Tibial artery (tissue), 4 donors: ENCODE measurements around the gene DRAP1.

Experiments used
- DNase-seq, 2 donors: peaks; one replicate each; pipeline ENCODE4 v3.0.0-alpha.2; 2019
- H3K27ac ChIP-seq, 2 donors: fragments of 200-600 bp; sonication (generic) in 1 of 2; 1 replicate in 1 of 2; 2 replicates in 1 of 2; pipeline ENCODE4 v1.5.1; 2018 to 2019; ENCODE audit warnings: mild to moderate bottlenecking in 1 of 2
- H3K27me3 ChIP-seq, 2 donors: fragments of 200-600 bp; sonication (generic) in 1 of 2; one replicate each; pipeline versions ENCODE4 v1.5.1 to v1.6.0; 2016 to 2019
- H3K36me3 ChIP-seq, 3 donors: fragments of 200-600 bp; sonication (generic) in 2 of 3; one replicate each; pipeline ENCODE4 v1.5.1; 2016 to 2019; ENCODE audit warnings: mild to moderate bottlenecking in 2 of 3
- H3K4me1 ChIP-seq, 4 donors: fragments of 200-600 bp; sonication (generic) in 2 of 4; 1 replicate in 3 of 4; 2 replicates in 1 of 4; pipeline ENCODE4 v1.5.1; 2016 to 2019
- H3K4me3 ChIP-seq, 2 donors: fragments of 200-600 bp; sonication (generic) in 1 of 2; 1 replicate in 1 of 2; 2 replicates in 1 of 2; pipeline ENCODE4 v1.5.1; 2018 to 2019; ENCODE audit warnings: mild to moderate bottlenecking in 2 of 2
- H3K9me3 ChIP-seq, 3 donors: fragments of 200-600 bp; sonication (generic) in 1 of 3; one replicate each; pipeline ENCODE4 v1.5.1; 2016 to 2019
- CTCF ChIP-seq, 2 experiments: fragments of 200-600 bp in 1 of 2; fragments of 450-650 bp in 1 of 2; IDR thresholded peaks; one replicate each; pipeline ENCODE4 v1.5.1; 2017 to 2019; ENCODE audit warnings: antibody characterized with exemption in 2 of 2, mild to moderate bottlenecking in 1 of 2, moderate library complexity in 1 of 2
- intact Hi-C: fragments of 100-400 bp; cut with DNase I; formaldehyde crosslinking; loops from one replicate; pipeline ENCODE4 v1.15.0; 2023; ENCODE audit warnings: low total_unique reads

The DRAP1 gene

GRCh38 chr11:65900125-65900898, 18.9 kb upstream of the DRAP1 start, which contains the start of gene FOSL1:
Gene FOSL1 (minus strand): TSS chr11:65900388. CDS start chr11:65900339, 49 bp downstream.
- peak; percentile 84 to 95 for DNase-seq
- H3K36me3 ChIP-seq = no peaks in the 10 kb centered on the region
- H3K4me3 ChIP-seq = peak within 1 kb of the TSS; percentile 63
- peak within 1 kb of the TSS; percentile 63 to 76 for H3K27ac ChIP-seq
- H3K4me1 ChIP-seq = peaks cover 0 to 19% (median 15%) of the 10 kb centered on the region in 4 donors
- no peaks in the 10 kb centered on the region for H3K9me3 ChIP-seq
- intact Hi-C loops = no loop called here
- no peak for TF ChIP-seq CTCF (IDR thresholded peaks at IDR 0.05)
- H3K27me3 ChIP-seq = no peaks in the 10 kb centered on the region

GRCh38 chr11:65900899-65901180, 18.4 kb upstream of the DRAP1 start:
- H3K4me3 ChIP-seq = peak overlapping the region; percentile 63
- no peak for DNase-seq
- intact Hi-C loops = no loop called here
- H3K27me3 ChIP-seq = no peaks in the 10 kb centered on the region
- no peaks in the 10 kb centered on the region for H3K36me3 ChIP-seq
- peak overlapping the region; percentile 63 to 76 for H3K27ac ChIP-seq
- TF ChIP-seq CTCF (IDR thresholded peaks at IDR 0.05) = no peak
- no peaks in the 10 kb centered on the region for H3K9me3 ChIP-seq
- H3K4me1 ChIP-seq = peaks cover 0 to 19% (median 15%) of the 10 kb centered on the region in 4 donors

GRCh38 chr11:65903068-65903481, 16.2 kb upstream of the DRAP1 start:
- Histone ChIP-seq H3K4me1 (peaks cover 0 to 19% (median 15%) of the 10 kb centered on the region in 4 donors), H3K27ac (no peak overlapping the region), H3K36me3 (no peaks in the 10 kb centered on the region), H3K4me3 (no peak overlapping the region), H3K27me3 (no peaks in the 10 kb centered on the region), H3K9me3 (no peaks in the 10 kb centered on the region)
- intact Hi-C loops = no loop called here
- no peak for DNase-seq
- TF ChIP-seq CTCF (IDR thresholded peaks at IDR 0.05) = no peak

- Histone ChIP-seq H3K27me3 (no peaks in the 10 kb centered on the region), H3K9me3 (no peaks in the 10 kb centered on the region), H3K36me3 (no peaks in the 10 kb centered on the region), H3K4me3 (no peak overlapping the region), H3K4me1 (peaks cover 0 to 19% (median 15%) of the 10 kb centered on the region in 4 donors), H3K27ac (no peak overlapping the region)
- no peak for TF ChIP-seq CTCF (IDR thresholded peaks at IDR 0.05)
- DNase-seq = no peak
- intact Hi-C loops = no loop called here
These were observed 15.5 kb upstream of the DRAP1 start for GRCh38 chr11:65903715-65904114.

- no peak for TF ChIP-seq CTCF (IDR thresholded peaks at IDR 0.05)
- Histone ChIP-seq H3K4me3 (no peak overlapping the region), H3K27ac (no peak overlapping the region), H3K36me3 (no peaks in the 10 kb centered on the region), H3K27me3 (no peaks in the 10 kb centered on the region), H3K9me3 (no peaks in the 10 kb centered on the region), H3K4me1 (peaks cover 0 to 7% (median 4%) of the 10 kb centered on the region in 4 donors)
- intact Hi-C loops = no loop called here
- no peak for DNase-seq
These were observed 12.6 kb upstream of the DRAP1 start for GRCh38 chr11:65906602-65907001.
